ENCODE measurements around the gene CNBP. TPM values are rescaled to one million over a fixed set of nuclear protein-coding genes. Genes with fewer than 3 reads are reported as not detected.
A peak's percentile ranks its signal among the peaks of the same experiment; 100 is the strongest.

CNBP gene
- total RNA-seq, 6 donors from 2014 or later = 185 to 426 (median 312) TPM

DNA sequence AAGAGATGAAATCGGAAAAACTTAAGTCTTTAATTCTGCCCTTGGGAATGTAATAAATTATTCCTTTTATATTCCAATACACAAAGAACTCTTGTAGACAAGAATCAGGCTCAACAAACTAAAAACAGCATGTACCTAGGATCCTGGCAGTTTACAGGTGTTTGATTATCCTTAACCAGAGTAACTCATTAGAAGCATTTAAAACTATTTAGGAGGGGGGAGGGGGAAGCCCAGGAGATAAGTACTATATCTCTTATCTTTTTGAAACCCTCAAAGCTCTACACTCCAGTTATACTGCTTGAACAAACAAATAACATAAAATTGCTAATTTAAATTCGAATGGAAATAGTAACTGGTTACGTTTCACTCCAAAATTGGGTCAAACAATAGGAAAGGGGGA, 1.9 kb downstream of the CNBP start:
- Histone ChIP-seq H3K4me3 (peak overlapping the region in 3 of 4 donors; percentile 75 to 99 (median 94)), H3K27me3 (no peaks in the 10 kb centered on the region), H3K4me1 (peaks cover 58 to 72% (median 65%) of the 10 kb centered on the region in 4 donors), H3K9me3 (no peaks in the 10 kb centered on the region), H3K36me3 (peaks cover 3 to 25% (median 10%) of the 10 kb centered on the region in 4 donors), H3K27ac (peak overlapping the region; percentile 98 to 100 (median 100))
- 15 to 17% methylated on average over 3 of the region's 3 CpGs for WGBS, 2 donors
- no peak for ATAC-seq (ENCODE audit: low FRiP score in 2 of 2)
- TF ChIP-seq POLR2AphosphoS5 (IDR thresholded peaks at IDR 0.05) (no peak), EP300 (IDR thresholded peaks at IDR 0.05) (no peak), POLR2A (IDR thresholded peaks at IDR 0.05) (no peak), CTCF (IDR thresholded peaks at IDR 0.05) (no peak)
- no peak for DNase-seq

GRCh38 chr3:129180461-129180860, 3.2 kb downstream of the CNBP start:
- no peak for ATAC-seq (ENCODE audit: low FRiP score in 2 of 2)
- no peaks in the 10 kb centered on the region for H3K9me3 ChIP-seq

DNA sequence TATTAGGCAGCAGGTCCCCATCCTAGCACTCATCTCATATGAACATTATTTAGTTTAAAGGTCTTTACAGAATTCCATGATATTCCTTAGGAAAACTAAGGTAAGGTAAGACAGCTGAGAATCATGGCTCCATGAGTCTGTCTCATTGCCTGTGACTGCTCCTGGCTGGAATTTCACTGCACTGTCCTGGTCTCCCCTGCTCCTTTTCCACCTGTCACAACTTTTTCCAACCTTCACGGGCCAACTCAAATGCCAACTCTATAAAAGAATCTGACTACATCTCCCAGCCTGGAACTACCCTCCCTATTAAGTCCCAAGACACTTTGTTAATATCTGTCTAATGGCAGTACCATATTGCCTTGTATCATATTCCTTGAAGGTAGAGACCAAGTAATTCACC, 7.6 kb downstream of the CNBP start:
- 62 to 69% methylated on average over 1 of the region's 1 CpG for WGBS, 2 donors
- no peaks in the 10 kb centered on the region for H3K27me3 ChIP-seq
- H3K27ac ChIP-seq = no peak overlapping the region
- peaks cover 8 to 44% (median 16%) of the 10 kb centered on the region in 4 donors for H3K36me3 ChIP-seq
- peaks cover 73 to 97% (median 82%) of the 10 kb centered on the region in 4 donors for H3K4me1 ChIP-seq
- no peaks in the 10 kb centered on the region for H3K9me3 ChIP-seq
- DNase-seq (no peak), ATAC-seq (ENCODE audit: low FRiP score in 2 of 2) (no peak)
- H3K4me3 ChIP-seq = no peak overlapping the region
- TF ChIP-seq EP300 (IDR thresholded peaks at IDR 0.05) = no peak
- no peak for TF ChIP-seq CTCF (IDR thresholded peaks at IDR 0.05)
- no peak for TF ChIP-seq POLR2AphosphoS5 (IDR thresholded peaks at IDR 0.05)
- no peak for TF ChIP-seq POLR2A (IDR thresholded peaks at IDR 0.05)

More at GRCh38 chr3:129180461-129180860, 3.2 kb downstream of the CNBP start:
- TF ChIP-seq POLR2A (IDR thresholded peaks at IDR 0.05) = no peak
- no peak for TF ChIP-seq EP300 (IDR thresholded peaks at IDR 0.05)
- no peak for TF ChIP-seq CTCF (IDR thresholded peaks at IDR 0.05)
- TF ChIP-seq POLR2AphosphoS5 (IDR thresholded peaks at IDR 0.05) = no peak
- peaks cover 3 to 32% (median 10%) of the 10 kb centered on the region in 4 donors for H3K36me3 ChIP-seq
- 42 to 43% methylated on average over 1 of the region's 1 CpG for WGBS, 2 donors
- H3K27ac ChIP-seq = peak overlapping the region; percentile 35 to 73 (median 68)
- H3K4me3 ChIP-seq = peak overlapping the region in 3 of 4 donors; percentile 8 to 99 (median 75)
- H3K27me3 ChIP-seq = no peaks in the 10 kb centered on the region
- peaks cover 67 to 81% (median 73%) of the 10 kb centered on the region in 4 donors for H3K4me1 ChIP-seq
- DNase-seq = no peak

GRCh38 chr3:129173725-129174124, 10.0 kb downstream of the CNBP start:
- Histone ChIP-seq H3K36me3 (peaks cover 25 to 59% (median 32%) of the 10 kb centered on the region in 4 donors), H3K27ac (peak overlapping the region in 1 of 4 donors; percentile 23), H3K4me3 (no peak overlapping the region), H3K9me3 (no peaks in the 10 kb centered on the region), H3K4me1 (peaks cover 54 to 73% (median 59%) of the 10 kb centered on the region in 4 donors), H3K27me3 (no peaks in the 10 kb centered on the region)
- DNase-seq (no peak), ATAC-seq (ENCODE audit: low FRiP score in 2 of 2) (no peak)
- 43% methylated on average over 4 of the region's 4 CpGs for WGBS, 2 donors
- no peak for TF ChIP-seq EP300 (IDR thresholded peaks at IDR 0.05)

- H3K36me3 ChIP-seq = peaks cover 25 to 58% (median 28%) of the 10 kb centered on the region in 4 donors
- ATAC-seq (ENCODE audit: low FRiP score in 2 of 2) = no peak
- no peak for DNase-seq
- H3K4me1 ChIP-seq = peaks cover 48 to 68% (median 54%) of the 10 kb centered on the region in 4 donors
- TF ChIP-seq POLR2A (IDR thresholded peaks at IDR 0.05) (no peak), EP300 (IDR thresholded peaks at IDR 0.05) (no peak), CTCF (IDR thresholded peaks at IDR 0.05) (no peak), POLR2AphosphoS5 (IDR thresholded peaks at IDR 0.05) (no peak)
- H3K4me3 ChIP-seq = no peak overlapping the region
- H3K9me3 ChIP-seq = no peaks in the 10 kb centered on the region
- 47% methylated on average over 2 of the region's 2 CpGs for WGBS, 2 donors
- H3K27me3 ChIP-seq = no peaks in the 10 kb centered on the region
- no peak overlapping the region for H3K27ac ChIP-seq
These were observed 10.5 kb downstream of the CNBP start for GRCh38 chr3:129173206-129173605.
